Measurements from ENCODE around the gene SLC2A11.
"Not testable (repeated sequence)": the region's sequence is repeated elsewhere in the genome, so short reads cannot be mapped to it uniquely, and the experiment has no call there.

SLC2A11 gene

GRCh38 chr22:23896523-23897186, 39.0 kb downstream of the SLC2A11 start:
- TF ChIP-seq POLR2AphosphoS5 (IDR thresholded peaks at IDR 0.05; ENCODE audit: low read depth) (0 out of 2 replicates have a peak, but pooled peaks have one; percentile 10), CTCF (IDR thresholded peaks at IDR 0.05; ENCODE audit: insufficient read depth, low read length) (no peak)
- H3K4me3 ChIP-seq (replicated peaks; ENCODE audit: insufficient read depth, low read length): no peak overlapping the region
- H3K27ac ChIP-seq (replicated peaks): no peak overlapping the region; the same call in 1 of the 2 replicates
- H3K27me3 ChIP-seq (ENCODE audit: insufficient read depth, poor library complexity, severe bottlenecking): no peaks in the 10 kb centered on the region
- no peak for DNase-seq (ENCODE audit: low read depth in 1 of 2, low spot score in 1 of 2)

GRCh38 chr22:23897320-23897719, 39.6 kb downstream of the SLC2A11 start:
- no peak overlapping the region for H3K27ac ChIP-seq (replicated peaks)
- no peak for DNase-seq (ENCODE audit: low read depth in 1 of 2, low spot score in 1 of 2)
- H3K27me3 ChIP-seq (ENCODE audit: insufficient read depth, poor library complexity, severe bottlenecking): no peaks in the 10 kb centered on the region
- no peak for TF ChIP-seq GABPA (IDR thresholded peaks at IDR 0.05; ENCODE audit: low read depth)
- peak; percentile 1; the same call in 1 of the 2 replicates for TF ChIP-seq POLR2AphosphoS5 (IDR thresholded peaks at IDR 0.05; ENCODE audit: low read depth)
- H3K4me3 ChIP-seq (replicated peaks; ENCODE audit: insufficient read depth, low read length): no peak overlapping the region

- H3K4me3 ChIP-seq (replicated peaks; ENCODE audit: insufficient read depth, low read length): no peak overlapping the region
- peak in 1 of 2 experiments; percentile 37 for DNase-seq (ENCODE audit: low read depth in 1 of 2, low spot score in 1 of 2)
- TF ChIP-seq SPI1 (IDR thresholded peaks at IDR 0.05; ENCODE audit: borderline replicate concordance, low read depth) (peak; percentile 81), REST (IDR thresholded peaks at IDR 0.05; ENCODE audit: insufficient replicate concordance, low read depth) (no peak), CTCF (IDR thresholded peaks at IDR 0.05; ENCODE audit: insufficient read depth, low read length) (no peak), POLR2AphosphoS5 (IDR thresholded peaks at IDR 0.05; ENCODE audit: low read depth) (peak; percentile 30; the same call in 1 of the 2 replicates), GABPA (IDR thresholded peaks at IDR 0.05; ENCODE audit: low read depth) (no peak)
- H3K27me3 ChIP-seq (ENCODE audit: insufficient read depth, poor library complexity, severe bottlenecking): no peaks in the 10 kb centered on the region
- no peak overlapping the region for H3K27ac ChIP-seq (replicated peaks)
Measured at GRCh38 chr22:23898006-23898974, 40.6 kb downstream of the SLC2A11 start.

- H3K27ac ChIP-seq (replicated peaks): no peak overlapping the region
- no peaks in the 10 kb centered on the region for H3K27me3 ChIP-seq (ENCODE audit: insufficient read depth, poor library complexity, severe bottlenecking)
- no peak for DNase-seq (ENCODE audit: low read depth in 1 of 2, low spot score in 1 of 2)
- no peak overlapping the region for H3K4me3 ChIP-seq (replicated peaks; ENCODE audit: insufficient read depth, low read length)
- TF ChIP-seq POLR2AphosphoS5 (IDR thresholded peaks at IDR 0.05; ENCODE audit: low read depth) (no peak), GABPA (IDR thresholded peaks at IDR 0.05; ENCODE audit: low read depth) (no peak), SPI1 (IDR thresholded peaks at IDR 0.05; ENCODE audit: borderline replicate concordance, low read depth) (no peak), CTCF (IDR thresholded peaks at IDR 0.05; ENCODE audit: insufficient read depth, low read length) (no peak), REST (IDR thresholded peaks at IDR 0.05; ENCODE audit: insufficient replicate concordance, low read depth) (no peak)
Measured at GRCh38 chr22:23899042-23899745, 41.5 kb downstream of the SLC2A11 start.

GRCh38 chr22:23900227-23900626, 42.6 kb downstream of the SLC2A11 start:
- not testable (repeated sequence) for H3K27ac ChIP-seq (replicated peaks); DNase-seq (ENCODE audit: low read depth in 1 of 2, low spot score in 1 of 2); H3K4me3 ChIP-seq (replicated peaks; ENCODE audit: insufficient read depth, low read length); H3K27me3 ChIP-seq (ENCODE audit: insufficient read depth, poor library complexity, severe bottlenecking)
